NCI-H510A treated with DMSO at 0.1 percent for 48 hours (cell line): ENCODE results near the gene TIMM22.

ENCODE experiments used
- DNase-seq: peaks from one replicate; lab custom pipeline; 2025; lab: John Stamatoyannopoulos, UW

TIMM22 gene

GRCh38 chr17:1022278-1023024 is 25.5 kb downstream of the TIMM22 start:
- no peak for DNase-seq

- no peak for DNase-seq
These were observed 27.1 kb downstream of the TIMM22 start for GRCh38 chr17:1024076-1024475.

- DNase-seq, result no peak
These were observed 29.0 kb downstream of the TIMM22 start for GRCh38 chr17:1025733-1026598.

GRCh38 chr17:1026599-1026975 is 29.7 kb downstream of the TIMM22 start:
- no peak for DNase-seq

- no peak for DNase-seq
These were observed 30.1 kb downstream of the TIMM22 start for GRCh38 chr17:1027044-1027443.

- no peak for DNase-seq
These were observed 32.4 kb downstream of the TIMM22 start for GRCh38 chr17:1029196-1029921.

GRCh38 chr17:1029922-1030644 is 33.2 kb downstream of the TIMM22 start:
- DNase-seq, result no peak

GRCh38 chr17:1030684-1031532 is 34.0 kb downstream of the TIMM22 start:
- no peak for DNase-seq

GRCh38 chr17:1031711-1032110 is 34.8 kb downstream of the TIMM22 start:
- no peak for DNase-seq

GRCh38 chr17:1032391-1032790 is 35.5 kb downstream of the TIMM22 start:
- DNase-seq, result no peak

- no peak for DNase-seq
These were observed 36.6 kb downstream of the TIMM22 start for GRCh38 chr17:1033503-1033902.

GRCh38 chr17:1034652-1035210 is 37.8 kb downstream of the TIMM22 start:
- DNase-seq, result no peak

GRCh38 chr17:1035546-1036170 is 38.7 kb downstream of the TIMM22 start:
- DNase-seq, result no peak

GRCh38 chr17:1036171-1036844 is 39.4 kb downstream of the TIMM22 start:
- DNase-seq, result no peak

GRCh38 chr17:1036845-1037237 is 39.9 kb downstream of the TIMM22 start:
- DNase-seq, result no peak

- DNase-seq, result no peak
These were observed 40.4 kb downstream of the TIMM22 start for GRCh38 chr17:1037238-1037879.

GRCh38 chr17:1038459-1039122 is 41.7 kb downstream of the TIMM22 start:
- DNase-seq, result no peak

- no peak for DNase-seq
These were observed 42.2 kb downstream of the TIMM22 start for GRCh38 chr17:1039123-1039507.
